DMS153 treated with DMSO at 0.1 percent for 48 hours (cell line): ENCODE results near the gene ADAM11.

Experiments
- DNase-seq: peaks from one replicate; lab custom pipeline; 2025; ENCODE audit not compliant: unreplicated experiment; lab: John Stamatoyannopoulos, UW

Gene ADAM11

DNA sequence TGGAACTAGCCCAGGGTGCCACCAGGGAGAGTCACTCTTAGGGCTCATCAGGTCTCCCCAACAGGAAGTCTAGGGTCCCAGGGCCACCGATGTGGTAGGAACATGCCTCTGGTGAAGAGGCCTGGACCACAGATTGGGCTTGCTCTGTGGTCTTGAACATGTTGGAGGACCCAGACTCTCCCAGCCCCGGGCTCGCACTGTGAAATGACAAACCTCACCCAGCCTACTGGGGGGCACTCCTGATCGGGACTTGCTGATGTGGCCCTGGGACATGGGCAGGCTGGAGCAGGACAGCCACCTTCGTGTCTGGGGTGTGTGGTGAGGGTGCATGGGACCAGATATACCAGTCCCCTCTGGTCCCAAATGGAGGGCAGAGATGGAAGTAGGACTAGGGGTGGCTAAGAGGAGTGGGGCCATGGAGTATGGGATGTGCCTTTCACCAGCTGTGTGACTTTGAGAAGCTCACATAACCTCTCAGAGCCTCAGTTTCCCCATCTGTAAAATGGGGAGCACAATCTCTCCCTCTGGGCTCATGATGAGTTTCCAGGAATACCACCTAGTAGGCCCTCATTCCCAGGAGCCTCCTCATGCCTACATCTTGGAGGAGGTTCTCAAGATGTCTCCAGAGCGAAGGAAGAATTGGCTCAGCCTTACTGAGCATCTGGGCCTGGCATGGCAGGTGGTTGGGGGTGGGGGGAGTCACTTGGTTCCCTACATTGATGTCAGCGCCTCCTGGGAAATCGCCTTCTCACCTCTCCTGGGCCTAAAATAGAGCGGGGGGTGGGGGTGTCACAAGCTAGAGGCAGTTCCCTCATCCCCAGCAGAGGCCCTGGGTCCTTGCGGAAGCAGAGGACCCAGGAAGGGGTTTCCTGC lies 1.5 kb upstream of the ADAM11 start:
- no peak for DNase-seq

DNA sequence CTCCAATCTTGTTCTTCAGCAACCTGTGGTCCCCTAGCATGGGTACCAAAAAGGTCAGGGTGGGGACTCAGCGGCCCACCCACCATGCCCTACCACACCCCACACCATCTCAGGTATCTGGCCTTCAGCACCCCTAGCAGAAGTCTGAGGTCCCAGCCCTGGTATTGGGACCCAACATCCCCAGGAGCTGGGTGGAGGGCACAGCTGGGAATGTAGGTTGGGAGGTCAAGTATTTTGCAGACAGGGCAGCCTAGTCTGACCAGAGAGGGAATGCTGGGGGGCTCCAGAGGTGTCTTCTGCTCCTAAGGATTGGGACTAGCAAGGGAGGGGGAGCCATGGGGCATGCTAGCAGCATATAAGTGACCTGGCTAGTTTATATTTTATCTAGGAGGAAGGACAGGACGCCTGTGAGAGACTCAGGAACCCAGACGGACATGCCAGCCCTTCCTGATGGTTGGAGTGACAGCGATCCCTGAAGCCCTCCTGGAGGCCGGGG lies 822 bp upstream of the ADAM11 start:
- DNase-seq = no peak

GRCh38 chr17:44759086-44759915 lies 513 bp downstream of the ADAM11 start:
- no peak for DNase-seq

DNA sequence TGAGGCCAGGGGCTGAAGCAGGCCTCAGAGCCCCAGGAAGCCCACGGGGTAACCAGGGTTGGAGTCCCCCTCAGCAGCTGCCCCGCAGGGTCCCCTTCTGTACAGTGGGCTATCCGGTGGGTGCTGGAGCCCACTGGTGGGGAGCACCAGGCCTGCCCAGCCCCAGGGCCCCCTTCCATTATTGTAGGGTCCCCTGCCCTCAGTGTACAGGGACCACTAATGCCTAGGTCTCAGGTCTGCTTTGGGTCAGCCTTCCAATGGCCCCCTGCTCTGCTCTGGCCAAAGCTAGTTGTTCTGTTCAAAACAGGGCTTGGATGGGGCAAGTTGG lies 1.1 kb downstream of the ADAM11 start:
- no peak for DNase-seq

GRCh38 chr17:44760474-44761308 lies 1.9 kb downstream of the ADAM11 start:
- DNase-seq = no peak

DNA sequence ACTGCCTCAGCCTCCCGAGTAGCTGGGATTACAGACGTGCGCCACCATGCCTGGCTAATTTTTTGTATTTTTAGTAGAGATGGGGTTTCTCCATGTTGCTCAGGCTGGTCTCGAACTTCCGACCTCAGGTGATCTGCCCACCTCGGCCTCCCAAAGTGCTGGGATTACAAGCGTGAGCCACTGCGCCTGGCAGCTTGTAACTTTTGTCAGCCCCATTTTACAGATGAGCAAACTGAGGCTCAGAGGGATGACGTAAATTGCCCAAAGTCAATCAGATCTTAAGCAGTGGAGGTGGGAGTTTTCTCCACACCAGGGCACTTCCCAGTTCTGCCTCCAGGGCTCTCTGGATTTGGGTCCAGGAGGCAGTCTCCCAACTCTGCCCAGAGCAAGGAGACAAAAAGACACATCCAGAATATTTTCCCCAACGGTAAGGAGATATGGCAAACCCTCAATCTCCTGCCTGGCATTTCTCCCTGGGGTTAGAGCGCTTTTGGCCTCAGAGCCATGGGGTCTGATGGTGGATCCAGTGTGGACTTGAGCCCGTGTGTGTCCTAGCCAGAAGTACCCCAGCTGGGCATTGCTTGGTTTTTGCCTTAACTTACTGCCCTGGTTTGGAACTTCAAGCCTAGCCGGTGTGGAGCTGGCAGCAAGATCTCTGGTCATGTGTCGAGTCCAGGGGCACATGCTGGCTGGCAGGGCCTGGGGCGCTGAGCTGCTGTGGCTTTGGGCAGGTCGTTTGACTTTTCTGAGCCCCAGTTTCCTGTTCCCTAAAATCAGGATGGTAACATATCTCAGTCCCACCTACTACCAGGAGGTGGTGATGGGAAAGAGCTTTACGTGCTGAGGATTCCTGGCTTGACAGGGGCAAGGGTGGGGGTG lies 3.4 kb downstream of the ADAM11 start:
- DNase-seq = no peak

DNA sequence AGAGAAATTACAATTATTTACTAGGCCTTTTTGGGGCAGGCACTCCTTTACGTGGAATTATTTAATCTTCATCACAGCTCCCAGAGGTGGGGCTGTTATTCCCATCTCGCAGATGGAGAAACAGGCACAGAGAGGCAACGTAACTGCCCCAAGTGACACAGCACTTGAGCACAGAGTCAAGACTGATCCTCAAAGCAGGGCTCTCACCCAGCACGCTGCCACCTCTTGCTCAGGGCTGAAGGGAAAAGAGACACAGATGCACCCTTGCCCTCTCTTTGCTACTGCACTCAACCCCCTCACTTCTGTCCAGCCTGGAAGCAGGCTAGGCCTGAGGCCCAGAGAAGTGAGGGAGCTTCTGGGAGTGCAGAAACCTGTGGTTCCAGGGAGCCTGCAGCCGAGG lies 4.4 kb downstream of the ADAM11 start:
- no peak for DNase-seq

DNA sequence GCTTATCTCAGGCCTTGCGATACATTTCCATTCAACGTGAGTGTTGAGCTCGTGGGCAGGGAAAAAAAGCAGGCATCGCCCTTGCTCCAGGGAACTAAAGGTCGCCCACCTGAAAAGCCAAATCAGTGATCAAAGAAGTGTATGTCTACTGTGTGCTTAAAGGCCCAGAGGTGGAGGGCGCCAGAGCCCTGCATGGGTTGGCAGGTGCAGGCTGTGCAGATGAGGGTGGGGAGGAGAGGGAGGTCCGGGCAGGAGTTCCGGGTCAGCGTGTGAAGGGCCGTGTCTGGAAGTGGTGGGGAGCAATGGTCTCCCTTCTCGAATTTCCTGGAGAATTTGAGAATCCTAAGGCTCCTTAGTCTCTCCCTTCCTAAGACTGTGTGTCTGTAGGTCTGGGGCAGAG lies 7.2 kb downstream of the ADAM11 start:
- DNase-seq = no peak

GRCh38 chr17:44766409-44767038 lies 7.7 kb downstream of the ADAM11 start:
- DNase-seq = no peak

DNA sequence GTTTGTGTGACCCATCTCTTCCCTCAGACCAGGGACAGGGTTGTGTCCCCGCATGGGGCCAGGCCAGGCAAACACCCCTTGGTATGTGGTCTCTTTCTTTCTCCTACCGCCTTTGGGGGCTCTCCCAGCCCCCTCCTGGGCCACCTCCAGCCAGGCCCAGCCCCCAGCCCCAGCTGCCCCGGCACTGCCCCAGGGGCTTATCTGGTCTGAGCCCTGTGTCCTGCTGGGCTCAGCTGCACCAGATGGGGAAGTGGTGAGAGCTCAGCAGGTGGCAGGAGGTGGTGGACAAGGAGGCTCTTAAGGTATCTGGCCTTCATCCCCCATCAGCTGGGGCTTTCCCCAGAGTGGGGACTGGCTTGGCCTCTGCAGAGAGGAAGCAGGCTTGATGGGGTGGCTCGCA lies 8.7 kb downstream of the ADAM11 start:
- DNase-seq = no peak

DNA sequence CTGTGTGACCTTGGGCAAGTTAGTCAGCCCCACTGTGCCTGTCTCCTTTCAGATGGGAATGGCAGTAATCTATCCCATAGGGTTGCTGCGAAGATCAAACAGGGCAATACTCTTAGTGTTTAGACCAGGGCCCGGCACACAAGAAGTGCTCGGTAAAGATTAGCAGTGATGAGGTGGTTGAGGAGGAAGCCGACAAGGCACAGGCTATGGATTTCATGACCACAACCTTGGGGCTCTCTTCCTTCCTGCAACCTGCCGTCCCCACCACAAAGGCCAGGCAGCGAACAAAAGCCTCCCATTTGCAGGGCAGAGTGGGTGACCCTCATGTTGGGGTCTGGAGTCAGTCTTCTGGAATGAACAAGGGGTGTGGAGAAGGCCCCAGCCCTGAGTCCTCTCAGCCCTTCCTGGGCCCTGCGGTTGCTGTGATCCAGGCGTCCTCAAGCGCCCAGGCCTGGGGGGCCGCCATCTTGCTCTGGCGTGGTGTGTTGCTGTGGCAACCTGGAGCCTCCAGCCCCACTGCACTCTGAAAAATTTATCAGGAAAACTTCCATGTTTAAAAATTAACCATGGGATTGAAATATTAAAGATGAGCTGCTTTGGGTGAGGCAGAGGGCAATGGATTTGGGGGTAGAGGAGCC lies 9.8 kb downstream of the ADAM11 start:
- no peak for DNase-seq

DNA sequence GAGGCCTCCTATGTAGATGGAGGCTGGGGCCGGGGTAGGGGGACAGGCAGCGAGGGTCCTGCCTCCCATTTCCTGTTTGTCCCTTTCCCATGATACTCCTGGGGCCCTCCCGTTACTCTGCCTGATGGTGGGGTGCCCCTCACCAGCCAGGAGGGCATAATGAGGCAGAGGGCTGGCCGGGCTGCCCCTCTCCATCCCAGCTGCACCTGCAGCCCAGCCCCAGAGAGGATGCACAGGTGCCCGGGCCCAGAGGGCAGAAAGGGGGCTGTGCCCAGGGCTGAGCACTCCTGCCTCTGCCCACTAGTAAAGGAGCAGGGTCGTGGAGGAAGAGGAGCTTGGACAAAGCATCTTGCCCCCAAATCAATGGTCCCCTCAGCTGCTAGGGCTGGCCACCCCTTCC lies 10.4 kb downstream of the ADAM11 start:
- DNase-seq = no peak

GRCh38 chr17:44769647-44770084 lies 10.9 kb downstream of the ADAM11 start:
- DNase-seq = no peak

DNA sequence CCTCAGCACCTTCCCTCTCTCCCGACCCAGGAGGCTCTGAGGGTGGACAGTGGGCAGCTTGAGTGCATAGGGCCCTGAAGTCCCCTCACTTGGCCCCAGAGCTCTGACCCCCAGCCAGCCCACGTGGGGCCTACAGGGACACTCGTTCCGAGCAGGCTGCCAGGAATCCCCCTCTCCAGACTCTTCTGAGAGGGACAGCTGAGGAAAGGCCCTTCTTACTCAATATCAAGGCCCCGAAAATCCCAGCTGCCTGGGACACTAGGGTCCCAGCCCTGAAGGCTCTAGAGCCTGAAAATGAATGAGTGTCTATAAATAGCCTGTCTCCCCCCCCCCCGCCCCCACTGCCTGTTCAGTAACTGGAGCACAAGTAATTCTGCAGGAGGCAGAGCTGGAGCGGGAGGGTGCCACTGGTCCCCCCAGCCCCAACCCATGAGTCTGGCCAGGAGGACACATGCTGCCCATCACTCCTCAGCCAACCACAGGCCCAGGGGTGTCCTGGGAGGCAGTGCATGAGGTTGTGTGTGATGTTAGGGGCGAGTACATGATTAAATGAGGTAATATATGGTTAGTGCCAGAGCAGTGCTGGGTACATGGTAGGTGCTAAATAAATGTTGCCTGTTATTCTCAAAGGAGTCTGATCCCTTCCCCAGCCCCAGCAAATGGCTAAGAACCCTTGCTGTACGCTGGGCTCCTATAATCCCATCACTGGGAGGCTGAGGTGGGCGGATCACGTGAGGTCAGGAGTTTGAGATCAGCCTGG lies 11.6 kb downstream of the ADAM11 start:
- DNase-seq = no peak

DNA sequence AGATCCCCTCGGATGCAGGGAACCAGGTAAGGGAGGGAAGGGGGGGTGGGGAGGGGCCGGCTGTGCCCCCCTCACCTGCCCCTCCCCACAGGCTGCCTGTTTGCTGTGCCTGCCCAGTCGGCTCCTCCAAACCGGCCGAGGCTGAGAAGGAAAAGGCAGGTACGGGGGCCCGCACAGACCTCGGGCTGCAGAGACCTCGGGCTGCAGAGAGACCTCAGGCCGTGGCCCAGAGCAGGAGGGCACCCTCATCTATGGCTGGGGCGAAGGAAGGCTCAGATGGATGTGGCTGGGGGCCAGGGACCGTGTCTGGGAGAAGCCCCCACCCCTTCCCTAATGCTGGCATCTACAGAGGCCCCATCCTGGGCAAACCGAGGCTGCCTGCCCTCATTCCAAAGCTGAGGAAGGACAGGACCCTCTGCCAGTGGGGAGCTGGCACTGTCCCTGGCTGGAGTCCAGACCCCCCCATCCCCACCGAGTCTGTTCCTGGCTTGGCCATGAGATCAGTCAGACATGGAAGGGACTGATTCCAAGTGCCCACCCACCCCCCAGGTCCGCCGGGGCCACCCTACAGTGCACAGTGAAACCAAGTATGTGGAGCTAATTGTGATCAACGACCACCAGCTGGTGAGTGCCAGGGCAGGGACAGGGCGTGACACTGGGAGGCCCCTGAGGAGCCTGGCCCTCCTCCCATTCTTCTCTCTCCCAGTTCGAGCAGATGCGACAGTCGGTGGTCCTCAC lies 13.7 kb downstream of the ADAM11 start:
- DNase-seq = no peak

GRCh38 chr17:44773140-44773539 lies 14.4 kb downstream of the ADAM11 start:
- no peak for DNase-seq

GRCh38 chr17:44774271-44775135 lies 15.7 kb downstream of the ADAM11 start:
- DNase-seq = peak; percentile 70
